DOHH2 (cell line): ENCODE measurements around the gene CSRP3.

Experiments used
- H3F3A ChIP-seq: fragments of 200-600 bp; sonication (generic), shearing (Covaris generic); 2 replicates; pipeline ENCODE4 v1.6.0; 2016; ENCODE audit warnings: antibody characterized with exemption, mild to moderate bottlenecking; ENCODE audit not compliant: control insufficient read depth, insufficient read depth
- H3K27ac ChIP-seq: fragments of 200-600 bp; sonication (generic); 2 replicates; pipeline ENCODE4 v1.5.1; 2014; ENCODE audit warnings: low read depth, mild to moderate bottlenecking, low read length, moderate library complexity
- H3K27me3 ChIP-seq: fragments of 200-600 bp; sonication (generic); 2 replicates; pipeline ENCODE4 v1.6.1; 2014; ENCODE audit warnings: mild to moderate bottlenecking, low read length, mixed read lengths; ENCODE audit not compliant: control insufficient read depth
- H3K36me3 ChIP-seq: fragments of 200-600 bp; sonication (generic); 2 replicates; pipeline ENCODE4 v1.6.1; 2014; ENCODE audit warnings: mild to moderate bottlenecking, low read length, moderate library complexity, mixed read lengths; ENCODE audit not compliant: control insufficient read depth
- H3K4me1 ChIP-seq: fragments of 200-600 bp; sonication (generic); 2 replicates; pipeline ENCODE4 v1.6.1; 2014; ENCODE audit warnings: mild to moderate bottlenecking, low read length, mixed read lengths; ENCODE audit not compliant: control insufficient read depth
- H3K4me2 ChIP-seq: fragments of 200-600 bp; sonication (generic); 2 replicates; pipeline ENCODE4 v1.6.0; 2014; ENCODE audit warnings: mild to moderate bottlenecking, low read length, moderate library complexity
- H3K4me3 ChIP-seq: fragments of 200-600 bp; sonication (generic); 2 replicates; pipeline ENCODE4 v1.5.1; 2014; ENCODE audit warnings: mild to moderate bottlenecking, low read length, mixed read lengths
- H3K79me2 ChIP-seq: fragments of 200-600 bp; sonication (generic); 2 replicates; pipeline ENCODE4 v1.6.1; 2014; ENCODE audit warnings: mild to moderate bottlenecking, low read length, mixed read lengths; ENCODE audit not compliant: control insufficient read depth
- H3K9me2 ChIP-seq: fragments of 200-600 bp; sonication (generic); replicated peaks from 2 replicates; pipeline ENCODE4 v1.6.1; 2014; ENCODE audit warnings: mild to moderate bottlenecking, low read length, mixed read lengths; ENCODE audit not compliant: control insufficient read depth
- H3K9me3 ChIP-seq: fragments of 200-600 bp; sonication (generic); 2 replicates; pipeline ENCODE4 v1.6.1; 2014; ENCODE audit warnings: antibody characterized with exemption, low read length, mixed read lengths; ENCODE audit not compliant: control insufficient read depth, insufficient read depth
- H4K20me1 ChIP-seq: fragments of 200-600 bp; sonication (generic); 2 replicates; pipeline ENCODE4 v1.6.0; 2014; ENCODE audit warnings: low read depth, mild to moderate bottlenecking, antibody characterized with exemption, low read length, moderate library complexity; ENCODE audit not compliant: control insufficient read depth, insufficient read depth
- CTCF ChIP-seq: fragments of 200-600 bp; sonication (generic); IDR thresholded peaks from one replicate; pipeline ENCODE4 v1.5.1; 2014; ENCODE audit warnings: antibody characterized with exemption, mild to moderate bottlenecking, low read depth, low read length; ENCODE audit not compliant: poor library complexity, severe bottlenecking
- EZH2phosphoT487 ChIP-seq: fragments of 200-600 bp; sonication (generic); IDR thresholded peaks from 2 replicates; pipeline ENCODE4 v1.6.1; 2017; ENCODE audit warnings: borderline replicate concordance, mild to moderate bottlenecking, antibody characterized with exemption, low read length, moderate library complexity, mixed read lengths

CSRP3 gene

GRCh38 chr11:19241260-19242178 lies 39.7 kb upstream of the CSRP3 start:
- peak overlapping the region; percentile 84 for H3K27ac ChIP-seq
- H3F3A ChIP-seq, result peaks cover 10% of the 10 kb centered on the region
- no peaks in the 10 kb centered on the region for H3K27me3 ChIP-seq
- H4K20me1 ChIP-seq, result no peaks in the 10 kb centered on the region
- H3K4me2 ChIP-seq, result peak overlapping the region; percentile 86
- peaks cover 43% of the 10 kb centered on the region for H3K4me1 ChIP-seq
- H3K9me2 ChIP-seq, result no peaks in the 10 kb centered on the region
- peak overlapping the region; percentile 94 for H3K4me3 ChIP-seq
- H3K9me3 ChIP-seq, result no peaks in the 10 kb centered on the region
- H3K36me3 ChIP-seq, result peaks cover 43% of the 10 kb centered on the region
- peaks cover 56% of the 10 kb centered on the region for H3K79me2 ChIP-seq
- TF ChIP-seq EZH2phosphoT487 (no peak), CTCF (no peak)

GRCh38 chr11:19240420-19241259 lies 38.9 kb upstream of the CSRP3 start, which contains the start of gene E2F8:
Gene E2F8, minus strand, starts transcription at chr11:19240945. Its CDS starts 824 bp downstream, at chr11:19240121.
- H3K4me2 ChIP-seq, result peak within 1 kb of the TSS; percentile 86
- H3K27me3 ChIP-seq, result no peaks in the 10 kb centered on the region
- peaks cover 62% of the 10 kb centered on the region for H3K79me2 ChIP-seq
- H3K9me3 ChIP-seq, result no peaks in the 10 kb centered on the region
- H3K4me1 ChIP-seq, result peaks cover 43% of the 10 kb centered on the region
- peak within 1 kb of the TSS; percentile 94 for H3K4me3 ChIP-seq
- TF ChIP-seq EZH2phosphoT487 (no peak), CTCF (no peak)
- peak within 1 kb of the TSS; percentile 84 for H3K27ac ChIP-seq
- H3K36me3 ChIP-seq, result peaks cover 52% of the 10 kb centered on the region
- no peaks in the 10 kb centered on the region for H4K20me1 ChIP-seq
- H3F3A ChIP-seq, result peaks cover 10% of the 10 kb centered on the region
- H3K9me2 ChIP-seq, result no peaks in the 10 kb centered on the region

GRCh38 chr11:19239039-19239438 lies 37.3 kb upstream of the CSRP3 start:
- H3K36me3 ChIP-seq, result peaks cover 66% of the 10 kb centered on the region
- H3K27ac ChIP-seq, result no peak overlapping the region
- H3K4me1 ChIP-seq, result peaks cover 42% of the 10 kb centered on the region
- H3K4me2 ChIP-seq, result peak overlapping the region; percentile 74
- H3K4me3 ChIP-seq, result peak overlapping the region; percentile 94
- no peaks in the 10 kb centered on the region for H3K27me3 ChIP-seq
- H3K9me2 ChIP-seq, result no peaks in the 10 kb centered on the region
- H3F3A ChIP-seq, result peaks cover 8% of the 10 kb centered on the region
- no peaks in the 10 kb centered on the region for H3K9me3 ChIP-seq
- H4K20me1 ChIP-seq, result no peaks in the 10 kb centered on the region
- no peak for TF ChIP-seq EZH2phosphoT487
- H3K79me2 ChIP-seq, result peaks cover 65% of the 10 kb centered on the region
